Measurements from ENCODE around the gene CYLD.

The CYLD gene

GRCh38 chr16:50789757-50790156, 47.9 kb downstream of the CYLD start:
- H2AFZ ChIP-seq (ENCODE audit: low read depth, low read length) = no peak overlapping the region
- H3K27ac ChIP-seq (ENCODE audit: low read length) = no peak overlapping the region
- no peak for TF ChIP-seq CTCF (IDR thresholded peaks at IDR 0.05; ENCODE audit: borderline replicate concordance, extremely low read depth, low read length, poor library complexity, severe bottlenecking)
- no peak for TF ChIP-seq EZH2 (IDR thresholded peaks at IDR 0.05; ENCODE audit: borderline replicate concordance, low read depth, low read length, severe bottlenecking)
- no peak for ATAC-seq (ENCODE audit: insufficient read depth, low read depth)
- no peaks in the 10 kb centered on the region for H3K79me2 ChIP-seq (ENCODE audit: insufficient read depth, low read length)
- peaks cover 54% of the 10 kb centered on the region for H3K36me3 ChIP-seq (ENCODE audit: insufficient read depth, low read length)
- H3K4me1 ChIP-seq (ENCODE audit: insufficient read depth, low read length) = no peaks in the 10 kb centered on the region
- no peaks in the 10 kb centered on the region for H3K27me3 ChIP-seq (ENCODE audit: insufficient read depth, low read length, poor library complexity)
- no peak overlapping the region for H3K4me3 ChIP-seq (ENCODE audit: low read depth in 1 of 2, low read length in 2 of 2)
- no peak overlapping the region for H3K9ac ChIP-seq (ENCODE audit: low read depth, low read length)
- H3K4me2 ChIP-seq (ENCODE audit: insufficient read depth, low read length) = no peak overlapping the region
- H4K20me1 ChIP-seq (ENCODE audit: insufficient read depth, low read length) = no peaks in the 10 kb centered on the region
- H3K9me3 ChIP-seq (ENCODE audit: insufficient read depth, low read length, severe bottlenecking) = peaks cover 7% of the 10 kb centered on the region
- no peak for DNase-seq

DNA sequence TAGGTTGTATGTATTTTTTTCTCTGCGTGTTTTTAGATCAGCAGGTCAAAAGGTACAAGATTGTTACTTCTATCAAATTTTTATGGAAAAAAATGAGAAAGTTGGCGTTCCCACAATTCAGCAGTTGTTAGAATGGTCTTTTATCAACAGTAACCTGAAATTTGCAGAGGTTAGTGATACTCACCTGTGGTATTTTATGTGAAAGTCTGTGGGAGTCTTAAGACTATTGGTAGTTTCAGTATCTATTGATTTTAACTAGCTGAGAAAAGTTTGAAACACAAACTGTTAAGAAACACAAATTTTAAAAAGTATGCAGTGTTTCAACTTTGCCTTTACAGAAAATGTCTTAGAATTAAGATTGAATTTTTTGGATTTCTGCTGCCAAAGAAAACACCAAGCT, 49.6 kb downstream of the CYLD start:
- Histone ChIP-seq H2AFZ (ENCODE audit: low read depth, low read length) (no peak overlapping the region), H3K27me3 (ENCODE audit: insufficient read depth, low read length, poor library complexity) (no peaks in the 10 kb centered on the region), H3K36me3 (ENCODE audit: insufficient read depth, low read length) (peaks cover 62% of the 10 kb centered on the region), H3K9ac (ENCODE audit: low read depth, low read length) (no peak overlapping the region), H4K20me1 (ENCODE audit: insufficient read depth, low read length) (no peaks in the 10 kb centered on the region), H3K4me3 (ENCODE audit: low read depth in 1 of 2, low read length in 2 of 2) (no peak overlapping the region), H3K4me2 (ENCODE audit: insufficient read depth, low read length) (no peak overlapping the region), H3K4me1 (ENCODE audit: insufficient read depth, low read length) (no peaks in the 10 kb centered on the region), H3K79me2 (ENCODE audit: insufficient read depth, low read length) (no peaks in the 10 kb centered on the region), H3K27ac (ENCODE audit: low read length) (no peak overlapping the region), H3K9me3 (ENCODE audit: insufficient read depth, low read length, severe bottlenecking) (peaks cover 7% of the 10 kb centered on the region)
- DNase-seq (no peak), ATAC-seq (ENCODE audit: insufficient read depth, low read depth) (no peak)
- TF ChIP-seq EZH2 (IDR thresholded peaks at IDR 0.05; ENCODE audit: borderline replicate concordance, low read depth, low read length, severe bottlenecking) (no peak), CTCF (IDR thresholded peaks at IDR 0.05; ENCODE audit: borderline replicate concordance, extremely low read depth, low read length, poor library complexity, severe bottlenecking) (no peak)

- Histone ChIP-seq H2AFZ (ENCODE audit: low read depth, low read length) (no peak overlapping the region), H3K9ac (ENCODE audit: low read depth, low read length) (no peak overlapping the region), H3K4me1 (ENCODE audit: insufficient read depth, low read length) (no peaks in the 10 kb centered on the region), H3K27ac (ENCODE audit: low read length) (no peak overlapping the region), H3K79me2 (ENCODE audit: insufficient read depth, low read length) (no peaks in the 10 kb centered on the region), H3K27me3 (ENCODE audit: insufficient read depth, low read length, poor library complexity) (no peaks in the 10 kb centered on the region), H3K36me3 (ENCODE audit: insufficient read depth, low read length) (peaks cover 43% of the 10 kb centered on the region), H3K4me2 (ENCODE audit: insufficient read depth, low read length) (no peak overlapping the region), H3K4me3 (ENCODE audit: low read depth in 1 of 2, low read length in 2 of 2) (no peak overlapping the region), H3K9me3 (ENCODE audit: insufficient read depth, low read length, severe bottlenecking) (no peaks in the 10 kb centered on the region), H4K20me1 (ENCODE audit: insufficient read depth, low read length) (no peaks in the 10 kb centered on the region)
- DNase-seq (no peak), ATAC-seq (ENCODE audit: insufficient read depth, low read depth) (no peak)
- no peak for TF ChIP-seq CTCF (IDR thresholded peaks at IDR 0.05; ENCODE audit: borderline replicate concordance, extremely low read depth, low read length, poor library complexity, severe bottlenecking)
- TF ChIP-seq EZH2 (IDR thresholded peaks at IDR 0.05; ENCODE audit: borderline replicate concordance, low read depth, low read length, severe bottlenecking) = no peak
These were observed 54.9 kb downstream of the CYLD start for GRCh38 chr16:50796829-50797228.

DNA sequence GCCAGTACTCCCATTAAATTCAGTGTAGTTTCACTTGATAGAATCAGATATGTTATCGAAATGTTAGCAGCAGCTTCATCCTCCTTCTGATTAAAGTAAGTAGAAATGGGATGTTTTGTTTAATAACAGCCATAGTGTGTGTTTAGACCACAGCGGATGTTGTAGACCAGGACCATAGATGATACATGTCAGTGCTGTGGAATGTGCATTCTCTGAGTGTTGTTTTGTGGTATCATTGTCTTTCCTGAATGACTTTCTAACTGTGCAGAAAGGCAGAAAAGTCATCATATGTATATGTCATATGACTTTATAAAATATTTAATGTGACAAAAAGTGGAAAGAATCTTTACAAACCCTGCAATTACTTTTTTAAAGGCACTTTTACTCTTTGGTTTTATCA, 55.6 kb downstream of the CYLD start:
- Histone ChIP-seq H3K27ac (ENCODE audit: low read length) (no peak overlapping the region), H3K9ac (ENCODE audit: low read depth, low read length) (no peak overlapping the region), H2AFZ (ENCODE audit: low read depth, low read length) (no peak overlapping the region), H3K36me3 (ENCODE audit: insufficient read depth, low read length) (peaks cover 40% of the 10 kb centered on the region), H3K27me3 (ENCODE audit: insufficient read depth, low read length, poor library complexity) (no peaks in the 10 kb centered on the region), H3K4me3 (ENCODE audit: low read depth in 1 of 2, low read length in 2 of 2) (no peak overlapping the region), H4K20me1 (ENCODE audit: insufficient read depth, low read length) (no peaks in the 10 kb centered on the region), H3K4me1 (ENCODE audit: insufficient read depth, low read length) (no peaks in the 10 kb centered on the region), H3K9me3 (ENCODE audit: insufficient read depth, low read length, severe bottlenecking) (no peaks in the 10 kb centered on the region), H3K79me2 (ENCODE audit: insufficient read depth, low read length) (no peaks in the 10 kb centered on the region), H3K4me2 (ENCODE audit: insufficient read depth, low read length) (no peak overlapping the region)
- DNase-seq (no peak), ATAC-seq (ENCODE audit: insufficient read depth, low read depth) (no peak)
- no peak for TF ChIP-seq CTCF (IDR thresholded peaks at IDR 0.05; ENCODE audit: borderline replicate concordance, extremely low read depth, low read length, poor library complexity, severe bottlenecking)
- no peak for TF ChIP-seq EZH2 (IDR thresholded peaks at IDR 0.05; ENCODE audit: borderline replicate concordance, low read depth, low read length, severe bottlenecking)
